ENCODE data around the gene CIAPIN1. TPM values are rescaled to one million over a fixed set of nuclear protein-coding genes. Genes with fewer than 3 reads are reported as not detected.
A peak's percentile ranks its signal among the peaks of the same experiment; 100 is the strongest.

CIAPIN1 gene
- total and polyA plus RNA-seq, 8 donors: 14.0 to 146 (median 32.7) TPM

GRCh38 chr16:57470711-57471110 lies 23.5 kb upstream of the CIAPIN1 start:
- DNase-seq: peak; percentile 64 to 84
- peak in 1 of 3 donors; percentile 64 for TF ChIP-seq POLR2AphosphoS5 (IDR thresholded peaks at IDR 0.05)
- TF ChIP-seq EP300 (IDR thresholded peaks at IDR 0.05): no peak

GRCh38 chr16:57469917-57470470 lies 22.8 kb upstream of the CIAPIN1 start:
- Histone ChIP-seq H3K27me3 (no peaks in the 10 kb centered on the region), H3K4me1 (peaks cover 24 to 50% (median 39%) of the 10 kb centered on the region in 4 donors), H3K27ac (peak overlapping the region; percentile 3 to 73 (median 67)), H3K36me3 (peaks cover 64 to 100% (median 100%) of the 10 kb centered on the region in 4 donors), H3K9me3 (no peaks in the 10 kb centered on the region), H3K4me3 (no peak overlapping the region)
- WGBS, 5 donors: 67 to 79% (median 75%) methylated on average over 8 to 9 of the region's 9 CpGs
- intact Hi-C loops (cut with DNase I; ENCODE audit: low total_unique reads): no loop called here
- no peak for TF ChIP-seq POLR2AphosphoS5 (IDR thresholded peaks at IDR 0.05)
- TF ChIP-seq EP300 (IDR thresholded peaks at IDR 0.05): no peak
- TF ChIP-seq POLR2A (IDR thresholded peaks at IDR 0.05): no peak
- no peak for TF ChIP-seq CTCF (IDR thresholded peaks at IDR 0.05)
- no peak for DNase-seq

More at GRCh38 chr16:57470711-57471110, 23.5 kb upstream of the CIAPIN1 start:
- no peak overlapping the region for H3K4me3 ChIP-seq
- intact Hi-C loops (cut with DNase I; ENCODE audit: low total_unique reads): no loop called here
- H3K36me3 ChIP-seq: peaks cover 66 to 98% (median 97%) of the 10 kb centered on the region in 4 donors
- H3K27ac ChIP-seq: peak overlapping the region; percentile 50 to 73 (median 67)
- 7 to 31% (median 14%) methylated on average over 6 of the region's 6 CpGs for WGBS, 5 donors
- no peaks in the 10 kb centered on the region for H3K27me3 ChIP-seq
- H3K9me3 ChIP-seq: no peaks in the 10 kb centered on the region
- H3K4me1 ChIP-seq: peaks cover 24 to 45% (median 37%) of the 10 kb centered on the region in 4 donors

- Histone ChIP-seq H3K9me3 (no peaks in the 10 kb centered on the region), H3K4me3 (no peak overlapping the region), H3K36me3 (peaks cover 62 to 100% (median 99%) of the 10 kb centered on the region in 4 donors), H3K27me3 (no peaks in the 10 kb centered on the region), H3K4me1 (peaks cover 26 to 60% (median 48%) of the 10 kb centered on the region in 4 donors), H3K27ac (no peak overlapping the region)
- intact Hi-C loops (cut with DNase I; ENCODE audit: low total_unique reads): no loop called here
- no peak for DNase-seq
- WGBS, 5 donors: 84 to 94% (median 90%) methylated on average over 11 of the region's 11 CpGs
- TF ChIP-seq EP300 (IDR thresholded peaks at IDR 0.05) (no peak), POLR2AphosphoS5 (IDR thresholded peaks at IDR 0.05) (no peak), CTCF (IDR thresholded peaks at IDR 0.05) (no peak), POLR2A (IDR thresholded peaks at IDR 0.05) (no peak)
Observed at GRCh38 chr16:57469046-57469445, 21.9 kb upstream of the CIAPIN1 start.

- no peak for TF ChIP-seq CTCF (IDR thresholded peaks at IDR 0.05)
- no peak for TF ChIP-seq EP300 (IDR thresholded peaks at IDR 0.05)
- no peak for TF ChIP-seq POLR2A (IDR thresholded peaks at IDR 0.05)
- TF ChIP-seq POLR2AphosphoS5 (IDR thresholded peaks at IDR 0.05): no peak
- DNase-seq: no peak
- Histone ChIP-seq H3K27me3 (no peaks in the 10 kb centered on the region), H3K4me1 (peaks cover 33 to 63% (median 55%) of the 10 kb centered on the region in 4 donors), H3K4me3 (no peak overlapping the region), H3K27ac (no peak overlapping the region), H3K36me3 (peaks cover 56 to 99% (median 97%) of the 10 kb centered on the region in 4 donors), H3K9me3 (no peaks in the 10 kb centered on the region)
- intact Hi-C loops (cut with DNase I; ENCODE audit: low total_unique reads): no loop called here
- 89 to 95% (median 90%) methylated on average over 2 of the region's 2 CpGs for whole genome bisulfite sequencing, 5 donors
Observed at GRCh38 chr16:57468346-57468745, 21.2 kb upstream of the CIAPIN1 start.

GRCh38 chr16:57464523-57464922 lies 17.3 kb upstream of the CIAPIN1 start:
- peaks cover 13 to 33% (median 30%) of the 10 kb centered on the region in 4 donors for H3K4me1 ChIP-seq
- H3K27ac ChIP-seq: no peak overlapping the region
- WGBS, 5 donors: 87 to 100% (median 96%) methylated on average over 2 of the region's 2 CpGs
- DNase-seq: no peak
- intact Hi-C loops (cut with DNase I; ENCODE audit: low total_unique reads): no loop called here
- TF ChIP-seq EP300 (IDR thresholded peaks at IDR 0.05) (no peak), POLR2A (IDR thresholded peaks at IDR 0.05) (no peak), CTCF (IDR thresholded peaks at IDR 0.05) (no peak), POLR2AphosphoS5 (IDR thresholded peaks at IDR 0.05) (no peak)
- H3K27me3 ChIP-seq: no peaks in the 10 kb centered on the region
- no peak overlapping the region for H3K4me3 ChIP-seq
- no peaks in the 10 kb centered on the region for H3K9me3 ChIP-seq
- H3K36me3 ChIP-seq: peaks cover 47 to 81% (median 79%) of the 10 kb centered on the region in 4 donors

All from stomach (tissue), 9 donors.